ENCODE results near the gene NUP93.

- TF ChIP-seq HDAC2 (IDR thresholded peaks at IDR 0.05; ENCODE audit: borderline replicate concordance in 1 of 2, low read depth in 2 of 2, low read length in 2 of 2) (no peak), BCL11A (IDR thresholded peaks at IDR 0.05; ENCODE audit: low read depth in 2 of 2, low read length in 2 of 2) (no peak), CREB1 (IDR thresholded peaks at IDR 0.05) (no peak), CTCF (IDR thresholded peaks at IDR 0.05; ENCODE audit: control extremely low read depth in 1 of 3, insufficient read depth in 1 of 3, low read depth in 1 of 3, low read length in 3 of 3) (no peak), TCF12 (IDR thresholded peaks at IDR 0.05; ENCODE audit: low read depth, low read length) (no peak), SP4 (IDR thresholded peaks at IDR 0.05; ENCODE audit: low read length) (no peak), EGR1 (IDR thresholded peaks at IDR 0.05; ENCODE audit: borderline replicate concordance, low read depth, low read length) (no peak), RNF2 (IDR thresholded peaks at IDR 0.05; ENCODE audit: borderline replicate concordance, low read depth, low read length, missing control alignments, poor library complexity, severe bottlenecking) (no peak), POU5F1 (IDR thresholded peaks at IDR 0.05; ENCODE audit: low read depth, low read length) (no peak), EZH2 (IDR thresholded peaks at IDR 0.05; ENCODE audit: low read depth, low read length, severe bottlenecking) (no peak)
Observed at GRCh38 chr16:56726926-56727325, 3.0 kb upstream of the NUP93 start.

Data from H1 (cell line).